Upper lobe of left lung (tissue), 6 donors: ENCODE measurements around the gene ASB3. TPM values are rescaled to one million over a fixed set of nuclear protein-coding genes. Genes with fewer than 3 reads are reported as not detected.

Experiments
- ATAC-seq, 2 donors: fragments of 200-7000 bp; cut with Tn5 transposase; one replicate each; pipeline ENCODE4 v1.9.1; 2022; ENCODE audit warnings: mild to moderate bottlenecking in 2 of 2, moderate library complexity in 2 of 2; ENCODE audit not compliant: low FRiP score in 2 of 2
- DNase-seq, 2 donors: peaks; one replicate each; pipeline ENCODE4 v3.0.0-alpha.2; 2019 to 2020
- H3K27ac ChIP-seq, 4 donors: fragments of 200-600 bp; sonication (generic); one replicate each; pipeline ENCODE4 v1.5.1; 2016 to 2019
- H3K27me3 ChIP-seq, 4 donors: fragments of 200-600 bp; sonication (generic); one replicate each; pipeline ENCODE4 v1.5.1; 2017 to 2019
- H3K36me3 ChIP-seq, 4 donors: fragments of 200-600 bp; sonication (generic); one replicate each; pipeline ENCODE4 v1.5.1; 2016 to 2019
- H3K4me1 ChIP-seq, 4 donors: fragments of 200-600 bp; sonication (generic); one replicate each; pipeline ENCODE4 v1.5.1; 2018 to 2019
- H3K4me3 ChIP-seq, 4 donors: fragments of 200-600 bp; sonication (generic); one replicate each; pipeline ENCODE4 v1.5.1; 2017 to 2019; ENCODE audit warnings: mild to moderate bottlenecking in 2 of 4, moderate library complexity in 1 of 4
- H3K9me3 ChIP-seq, 4 donors: fragments of 200-600 bp; sonication (generic); one replicate each; pipeline ENCODE4 v1.5.1; 2018 to 2019
- EP300 ChIP-seq, 4 donors: sonication (generic); formaldehyde crosslinking; IDR thresholded peaks; one replicate each; pipeline ENCODE4 v1.5.1; 2017; ENCODE audit warnings: antibody characterized with exemption in 4 of 4, control low read depth in 2 of 4
- POLR2A ChIP-seq, 4 donors: fragments of 450-650 bp; IDR thresholded peaks; one replicate each; pipeline ENCODE4 v1.5.1; 2016 to 2017; ENCODE audit warnings: antibody characterized with exemption in 4 of 4, mild to moderate bottlenecking in 2 of 4
- POLR2AphosphoS5 ChIP-seq, 2 donors: sonication (generic); formaldehyde crosslinking; IDR thresholded peaks; one replicate each; pipeline ENCODE4 v1.5.1; 2017; ENCODE audit warnings: antibody characterized with exemption in 2 of 2
- WGBS, 2 donors: methylation state at CpG; one replicate each; pipeline ENCODE4 v1.1.5; 2017 to 2018; 5-methylcytosine and 5-hydroxymethylcytosine counted together
- total RNA-seq, 6 donors: library from RNA; depleted of rRNA in 4 of 6; stranded (reverse); fragments of >200 nt in 4 of 6; gene quantifications; one replicate each; pipeline versions ENCODE4 v1.1.0 to v1.2.1, GENCODE V29; 2016 to 2021
- TF ChIP-seq, protein P1 (sequence below), 6 experiments: fragments of 450-650 bp in 4 of 6; fragments of 200-600 bp in 2 of 6; sonication (generic) in 2 of 6; IDR thresholded peaks; one replicate each; pipeline ENCODE4 v1.5.1; 2016 to 2019; ENCODE audit warnings: antibody characterized with exemption in 6 of 6
- donor health status: DM: no; HTN: no; CAD: no; lungs with moderate emphysema.
- donor health status: DM: no; HTN: yes; CAD: no; lungs with severe emphysema.

ASB3 gene
- total RNA-seq, 6 donors from 2014 or later = 16.4 to 54.2 (median 25.2) TPM

DNA sequence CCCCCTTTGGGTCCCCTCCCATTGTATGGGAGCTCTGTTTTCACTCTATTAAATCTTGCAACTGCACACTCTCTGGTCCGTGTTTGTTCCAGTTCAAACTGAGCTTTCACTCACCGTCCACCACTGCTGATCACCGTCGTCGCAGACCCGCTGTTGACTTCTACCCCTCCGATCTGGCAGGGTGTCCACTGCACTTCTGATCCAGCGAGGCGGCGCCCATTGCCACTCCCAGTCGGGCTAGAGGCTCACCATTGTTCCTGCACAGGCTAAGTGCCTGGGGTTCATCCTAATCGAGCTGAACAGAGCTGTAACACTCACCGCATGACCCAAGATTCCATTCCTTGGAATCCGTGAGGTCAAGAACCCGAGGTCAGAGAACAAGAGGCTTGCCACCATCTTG is 30.1 kb downstream of the ASB3 start:
- H3K9me3 ChIP-seq = no peaks in the 10 kb centered on the region
- TF ChIP-seq POLR2AphosphoS5 (IDR thresholded peaks at IDR 0.05) = no peak
- no peak for TF ChIP-seq EP300 (IDR thresholded peaks at IDR 0.05)
- TF ChIP-seq POLR2A (IDR thresholded peaks at IDR 0.05) = no peak
- TF ChIP-seq, protein P1, sequence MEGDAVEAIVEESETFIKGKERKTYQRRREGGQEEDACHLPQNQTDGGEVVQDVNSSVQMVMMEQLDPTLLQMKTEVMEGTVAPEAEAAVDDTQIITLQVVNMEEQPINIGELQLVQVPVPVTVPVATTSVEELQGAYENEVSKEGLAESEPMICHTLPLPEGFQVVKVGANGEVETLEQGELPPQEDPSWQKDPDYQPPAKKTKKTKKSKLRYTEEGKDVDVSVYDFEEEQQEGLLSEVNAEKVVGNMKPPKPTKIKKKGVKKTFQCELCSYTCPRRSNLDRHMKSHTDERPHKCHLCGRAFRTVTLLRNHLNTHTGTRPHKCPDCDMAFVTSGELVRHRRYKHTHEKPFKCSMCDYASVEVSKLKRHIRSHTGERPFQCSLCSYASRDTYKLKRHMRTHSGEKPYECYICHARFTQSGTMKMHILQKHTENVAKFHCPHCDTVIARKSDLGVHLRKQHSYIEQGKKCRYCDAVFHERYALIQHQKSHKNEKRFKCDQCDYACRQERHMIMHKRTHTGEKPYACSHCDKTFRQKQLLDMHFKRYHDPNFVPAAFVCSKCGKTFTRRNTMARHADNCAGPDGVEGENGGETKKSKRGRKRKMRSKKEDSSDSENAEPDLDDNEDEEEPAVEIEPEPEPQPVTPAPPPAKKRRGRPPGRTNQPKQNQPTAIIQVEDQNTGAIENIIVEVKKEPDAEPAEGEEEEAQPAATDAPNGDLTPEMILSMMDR (IDR thresholded peaks at IDR 0.05) = no peak
- DNase-seq (peak in 1 of 2 donors; percentile 27), ATAC-seq (no peak)
- no peak overlapping the region for H3K4me3 ChIP-seq
- 95 to 97% methylated on average over 15 of the region's 15 CpGs for WGBS, 2 donors
- no peaks in the 10 kb centered on the region for H3K27me3 ChIP-seq
- H3K27ac ChIP-seq = no peak overlapping the region
- peaks cover 0 to 9% (median 4%) of the 10 kb centered on the region in 4 donors for H3K4me1 ChIP-seq
- H3K36me3 ChIP-seq = peaks cover 4 to 17% (median 7%) of the 10 kb centered on the region in 4 donors

- ATAC-seq (peak; percentile 55), DNase-seq (peak in 1 of 2 donors; percentile 77)
- no peak overlapping the region for H3K4me3 ChIP-seq
- peaks cover 0 to 9% (median 4%) of the 10 kb centered on the region in 4 donors for H3K4me1 ChIP-seq
- peak overlapping the region in 3 of 4 donors; percentile 3 to 46 (median 27) for H3K27ac ChIP-seq
- no peaks in the 10 kb centered on the region for H3K27me3 ChIP-seq
- 37 to 54% methylated on average over 2 of the region's 2 CpGs for whole genome bisulfite sequencing, 2 donors
- H3K36me3 ChIP-seq = peaks cover 0 to 10% (median 7%) of the 10 kb centered on the region in 4 donors
- H3K9me3 ChIP-seq = no peaks in the 10 kb centered on the region
- TF ChIP-seq EP300 (IDR thresholded peaks at IDR 0.05) = peak in 1 of 4 donors; percentile 11
- TF ChIP-seq, protein P1 (IDR thresholded peaks at IDR 0.05) = no peak
Measured at GRCh38 chr2:53755121-53755520, 31.6 kb downstream of the ASB3 start.

DNA sequence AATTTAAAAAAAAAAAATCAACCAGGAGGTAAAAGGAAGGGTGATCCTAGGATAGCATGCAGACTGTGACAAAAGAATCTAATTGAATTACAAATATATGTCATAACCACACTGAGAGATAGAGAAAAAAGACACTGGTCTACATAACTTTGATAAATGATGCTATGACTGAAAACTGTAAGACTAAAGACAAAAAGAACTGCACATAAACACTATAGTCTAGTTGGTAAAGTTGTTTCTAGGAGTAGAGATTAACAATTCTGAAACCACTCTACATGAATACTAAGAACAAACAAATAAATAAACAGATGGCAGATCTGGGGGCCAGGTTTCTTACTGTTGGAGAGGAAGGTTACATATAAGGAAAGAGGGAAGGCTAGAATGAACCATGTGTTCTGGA is 33.7 kb downstream of the ASB3 start:
- DNase-seq = no peak
- peaks cover 0 to 17% (median 9%) of the 10 kb centered on the region in 4 donors for H3K36me3 ChIP-seq
- H3K27me3 ChIP-seq = no peaks in the 10 kb centered on the region
- TF ChIP-seq POLR2A (IDR thresholded peaks at IDR 0.05) = no peak
- ATAC-seq = no peak
- H3K4me1 ChIP-seq = peaks cover 0 to 9% (median 4%) of the 10 kb centered on the region in 4 donors
- no peaks in the 10 kb centered on the region for H3K9me3 ChIP-seq
- no peak overlapping the region for H3K4me3 ChIP-seq
- no peak overlapping the region for H3K27ac ChIP-seq

GRCh38 chr2:53752385-53752784 is 34.4 kb downstream of the ASB3 start:
- DNase-seq (no peak), ATAC-seq (no peak)
- TF ChIP-seq, protein P1 (IDR thresholded peaks at IDR 0.05) = no peak
- TF ChIP-seq EP300 (IDR thresholded peaks at IDR 0.05) (no peak), POLR2AphosphoS5 (IDR thresholded peaks at IDR 0.05) (no peak), POLR2A (IDR thresholded peaks at IDR 0.05) (no peak)
- Histone ChIP-seq H3K27ac (no peak overlapping the region), H3K9me3 (no peaks in the 10 kb centered on the region), H3K36me3 (peaks cover 0 to 23% (median 11%) of the 10 kb centered on the region in 4 donors), H3K4me1 (peaks cover 0 to 9% (median 4%) of the 10 kb centered on the region in 4 donors), H3K27me3 (no peaks in the 10 kb centered on the region), H3K4me3 (no peak overlapping the region)
- WGBS, 2 donors = 92 to 94% methylated on average over 4 of the region's 4 CpGs

GRCh38 chr2:53751728-53752127 is 35.0 kb downstream of the ASB3 start:
- H3K27ac ChIP-seq = no peak overlapping the region
- H3K27me3 ChIP-seq = no peaks in the 10 kb centered on the region
- no peaks in the 10 kb centered on the region for H3K9me3 ChIP-seq
- WGBS, 2 donors = 90 to 92% methylated on average over 1 of the region's 1 CpG
- no peak overlapping the region for H3K4me3 ChIP-seq
- DNase-seq = no peak
- peaks cover 0 to 26% (median 9%) of the 10 kb centered on the region in 4 donors for H3K36me3 ChIP-seq
- no peak for TF ChIP-seq POLR2A (IDR thresholded peaks at IDR 0.05)
- ATAC-seq = no peak
- H3K4me1 ChIP-seq = peaks cover 0 to 9% (median 4%) of the 10 kb centered on the region in 4 donors

DNA sequence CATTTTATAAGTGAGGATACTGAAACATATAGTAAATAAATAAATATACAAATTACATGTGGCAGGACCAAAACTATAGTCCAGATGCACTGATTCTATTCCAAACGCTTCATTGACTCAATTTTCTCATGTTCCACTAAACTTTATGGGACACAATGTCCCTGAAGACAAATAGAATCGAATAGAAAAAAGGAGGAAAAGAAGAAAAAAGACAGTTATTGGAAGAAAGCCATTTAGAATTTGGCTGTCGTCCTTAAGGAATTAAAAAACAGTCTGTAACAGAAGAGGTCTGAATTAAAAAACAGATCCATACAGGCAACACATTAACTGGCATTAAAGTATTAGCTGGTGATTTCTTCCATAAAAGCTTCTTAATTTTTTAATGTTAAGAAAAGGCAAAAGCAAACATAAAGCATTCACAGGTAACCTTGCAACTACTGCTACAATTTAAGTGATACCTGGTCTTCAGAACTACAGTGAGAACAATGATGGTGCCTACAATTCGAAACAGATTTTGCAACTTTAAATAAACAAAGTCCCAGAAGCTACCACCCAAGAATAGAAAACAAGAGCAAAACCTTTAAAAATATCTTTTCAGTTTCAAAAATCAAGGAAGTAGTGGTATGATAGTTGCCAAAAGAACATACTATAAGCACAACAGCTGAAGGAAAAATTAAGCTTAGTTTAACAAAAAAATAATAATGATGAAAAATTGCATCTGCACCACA is 36.5 kb downstream of the ASB3 start:
- TF ChIP-seq EP300 (IDR thresholded peaks at IDR 0.05) = no peak
- no peak for TF ChIP-seq POLR2A (IDR thresholded peaks at IDR 0.05)
- no peak for TF ChIP-seq POLR2AphosphoS5 (IDR thresholded peaks at IDR 0.05)
- Histone ChIP-seq H3K36me3 (peaks cover 0 to 21% (median 4%) of the 10 kb centered on the region in 4 donors), H3K27ac (no peak overlapping the region), H3K4me3 (no peak overlapping the region), H3K4me1 (peaks cover 0 to 5% (median under 1%) of the 10 kb centered on the region in 4 donors), H3K27me3 (no peaks in the 10 kb centered on the region), H3K9me3 (no peaks in the 10 kb centered on the region)
- 66 to 70% methylated on average over 4 of the region's 4 CpGs for WGBS, 2 donors
- ATAC-seq = no peak
- DNase-seq = no peak
